Measurements from ENCODE around the gene SLC44A5. TPM values are rescaled to one million over a fixed set of nuclear protein-coding genes. Genes with fewer than 3 reads are reported as not detected.
"Not testable (repeated sequence)": the region's sequence is repeated elsewhere in the genome, so short reads cannot be mapped to it uniquely, and the experiment has no call there.

The SLC44A5 gene
- total RNA-seq, 2 donors from 2014 or later: 0.17 to 5.4 TPM

- Histone ChIP-seq H3K27ac (no peak overlapping the region), H3K27me3 (no peaks in the 10 kb centered on the region), H3K4me1 (no peaks in the 10 kb centered on the region), H3K4me3 (no peak overlapping the region), H3K9me3 (no peaks in the 10 kb centered on the region), H3K9ac (ENCODE audit: low read depth in 2 of 2, low read length in 2 of 2) (no peak overlapping the region), H3K36me3 (no peaks in the 10 kb centered on the region)
- DNase-seq: no peak
- TF ChIP-seq CTCF (IDR thresholded peaks at IDR 0.05): no peak
- intact Hi-C loops (cut with DNase I): no loop called here
Measured at GRCh38 chr1:75412616-75413015, 198.3 kb downstream of the SLC44A5 start.

GRCh38 chr1:75404681-75405080 lies 206.2 kb downstream of the SLC44A5 start:
- H3K4me3 ChIP-seq; H3K9ac ChIP-seq (ENCODE audit: low read depth in 2 of 2, low read length in 2 of 2); H3K4me1 ChIP-seq; H3K27me3 ChIP-seq; H3K27ac ChIP-seq; H3K36me3 ChIP-seq; intact Hi-C loops (cut with DNase I); H3K9me3 ChIP-seq; DNase-seq: not testable (repeated sequence)

GRCh38 chr1:75403147-75403646 lies 207.7 kb downstream of the SLC44A5 start:
- intact Hi-C loops (cut with DNase I); H3K9me3 ChIP-seq; H3K36me3 ChIP-seq; H3K27ac ChIP-seq; H3K4me3 ChIP-seq; DNase-seq; H3K4me1 ChIP-seq; H3K9ac ChIP-seq (ENCODE audit: low read depth in 2 of 2, low read length in 2 of 2); H3K27me3 ChIP-seq: not testable (repeated sequence)

- intact Hi-C loops (cut with DNase I): no loop called here
- no peak overlapping the region for H3K27ac ChIP-seq
- no peak overlapping the region for H3K4me3 ChIP-seq
- TF ChIP-seq CTCF (IDR thresholded peaks at IDR 0.05): no peak
- H3K27me3 ChIP-seq: no peaks in the 10 kb centered on the region
- no peak overlapping the region for H3K9ac ChIP-seq (ENCODE audit: low read depth in 2 of 2, low read length in 2 of 2)
- H3K9me3 ChIP-seq: no peaks in the 10 kb centered on the region
- DNase-seq: no peak
- H3K4me1 ChIP-seq: no peaks in the 10 kb centered on the region
- no peaks in the 10 kb centered on the region for H3K36me3 ChIP-seq
Measured at GRCh38 chr1:75400716-75401115, 210.2 kb downstream of the SLC44A5 start.

- DNase-seq: no peak
- Histone ChIP-seq H3K9ac (ENCODE audit: low read depth in 2 of 2, low read length in 2 of 2) (no peak overlapping the region), H3K4me3 (no peak overlapping the region), H3K27ac (no peak overlapping the region), H3K36me3 (no peaks in the 10 kb centered on the region), H3K4me1 (no peaks in the 10 kb centered on the region), H3K9me3 (no peaks in the 10 kb centered on the region), H3K27me3 (no peaks in the 10 kb centered on the region)
- no peak for TF ChIP-seq CTCF (IDR thresholded peaks at IDR 0.05)
- intact Hi-C loops (cut with DNase I): no loop called here
Measured at GRCh38 chr1:75396745-75397144, 214.2 kb downstream of the SLC44A5 start.

GRCh38 chr1:75396260-75396659 lies 214.7 kb downstream of the SLC44A5 start:
- H3K4me1 ChIP-seq: no peaks in the 10 kb centered on the region
- TF ChIP-seq CTCF (IDR thresholded peaks at IDR 0.05): no peak
- no peak overlapping the region for H3K27ac ChIP-seq
- H3K36me3 ChIP-seq: no peaks in the 10 kb centered on the region
- no peak overlapping the region for H3K4me3 ChIP-seq
- intact Hi-C loops (cut with DNase I): no loop called here
- H3K9ac ChIP-seq (ENCODE audit: low read depth in 2 of 2, low read length in 2 of 2): no peak overlapping the region
- no peak for DNase-seq
- H3K9me3 ChIP-seq: no peaks in the 10 kb centered on the region
- H3K27me3 ChIP-seq: no peaks in the 10 kb centered on the region
